GM23338 (cell line): ENCODE data around the gene ITPKA. TPM values are rescaled to one million over a fixed set of nuclear protein-coding genes. Genes with fewer than 3 reads are reported as not detected.
A peak's percentile ranks its signal among the peaks of the same experiment; 100 is the strongest.

Experiments used
- ATAC-seq: fragments of 200-7000 bp; cut with Tn5 transposase; 3 replicates; pipeline ENCODE4 v1.9.1; 2020
- DNase-seq: peaks from one replicate; pipeline ENCODE4 v3.0.0-alpha.2; 2015; ENCODE audit warnings: low spot score
- H2AFZ ChIP-seq: fragments of 200-600 bp; sonication (generic); 2 replicates; pipeline ENCODE4 v1.8.0; 2016; ENCODE audit warnings: antibody characterized with exemption, mild to moderate bottlenecking, moderate library complexity
- H3F3A ChIP-seq: fragments of 200-600 bp; sonication (generic); replicated peaks from 2 replicates; pipeline ENCODE4 v1.8.0; 2017; ENCODE audit warnings: antibody characterized with exemption, mixed run types, low read depth
- H3K27ac ChIP-seq: fragments of 200-600 bp; sonication (generic); 2 replicates; pipeline ENCODE4 v1.6.1; 2016; ENCODE audit warnings: low read depth
- H3K27me3 ChIP-seq: fragments of 200-600 bp; sonication (generic); 2 replicates; pipeline ENCODE4 v1.8.0; 2016; ENCODE audit warnings: mild to moderate bottlenecking, mixed run types, moderate library complexity; ENCODE audit not compliant: insufficient read depth
- H3K36me3 ChIP-seq: fragments of 200-600 bp; sonication (generic); 2 replicates; pipeline ENCODE4 v1.8.0; 2016; ENCODE audit warnings: mild to moderate bottlenecking; ENCODE audit not compliant: insufficient read depth
- H3K4me1 ChIP-seq: fragments of 200-600 bp; sonication (generic); 2 replicates; pipeline ENCODE4 v1.8.0; 2016; ENCODE audit warnings: mild to moderate bottlenecking, moderate library complexity; ENCODE audit not compliant: insufficient read depth
- H3K4me2 ChIP-seq: fragments of 200-600 bp; sonication (generic); 2 replicates; pipeline ENCODE4 v1.7.1; 2017; ENCODE audit warnings: mixed run types
- H3K4me3 ChIP-seq: fragments of 200-600 bp; sonication (generic); 2 replicates; pipeline ENCODE4 v1.6.1; 2016; ENCODE audit warnings: mixed run types
- H3K79me2 ChIP-seq: fragments of 200-600 bp; sonication (generic); replicated peaks from 2 replicates; pipeline ENCODE4 v1.8.0; 2017; ENCODE audit warnings: mild to moderate bottlenecking; ENCODE audit not compliant: insufficient read depth
- H3K9me2 ChIP-seq: fragments of 200-600 bp; sonication (generic); 2 replicates; pipeline ENCODE4 v1.8.0; 2017; ENCODE audit not compliant: insufficient read depth
- H4K20me1 ChIP-seq: fragments of 200-600 bp; sonication (generic); replicated peaks from 2 replicates; pipeline ENCODE4 v1.8.0; 2017; ENCODE audit warnings: mild to moderate bottlenecking; ENCODE audit not compliant: insufficient read depth
- H3K27ac Mint-ChIP-seq: 2 replicates; pipeline ENCODE4 v1.8.0; 2020; ENCODE audit warnings: inconsistent platforms, mild to moderate bottlenecking, moderate library complexity, mixed read lengths
- H3K27me3 Mint-ChIP-seq: 3 replicates; pipeline ENCODE4 v1.8.0; 2022; ENCODE audit warnings: low read depth, mild to moderate bottlenecking, moderate library complexity, mixed read lengths, inconsistent platforms; ENCODE audit not compliant: insufficient read depth, poor library complexity
- H3K36me3 Mint-ChIP-seq: 3 replicates; pipeline ENCODE4 v1.8.0; 2021; ENCODE audit warnings: low read depth, mild to moderate bottlenecking, inconsistent platforms, moderate library complexity, mixed read lengths
- H3K4me1 Mint-ChIP-seq: 3 replicates; pipeline ENCODE4 v1.8.0; 2020; ENCODE audit warnings: mild to moderate bottlenecking, inconsistent platforms, mixed read lengths
- H3K4me3 Mint-ChIP-seq: 3 replicates; pipeline ENCODE4 v1.8.0; 2021; ENCODE audit warnings: moderate library complexity, mild to moderate bottlenecking, inconsistent platforms, mixed read lengths
- H3K9me3 Mint-ChIP-seq: 3 replicates; pipeline ENCODE4 v1.8.0; 2020; ENCODE audit warnings: moderate library complexity, mild to moderate bottlenecking, inconsistent platforms, mixed read lengths
- CREB1 ChIP-seq: fragments of 250-450 bp; sonication (Bioruptor Pico); IDR thresholded peaks from 2 replicates; pipeline ENCODE4 v1.5.0; 2020; ENCODE audit warnings: low read depth, mild to moderate bottlenecking, moderate library complexity
- CTCF ChIP-seq, 2 experiments: fragments of 200-600 bp in 1 of 2; sonication (generic) in 1 of 2; conservative IDR thresholded peaks; 2 replicates each; pipeline versions ENCODE4 v1.5.1 to v1.6.1; 2016 to 2017; ENCODE audit warnings: antibody characterized with exemption in 2 of 2, low read depth in 2 of 2, mild to moderate bottlenecking in 2 of 2, moderate library complexity in 1 of 2
- EZH2 ChIP-seq: fragments of 200-600 bp; sonication (generic); IDR thresholded peaks from one replicate; pipeline ENCODE4 v1.8.0; 2017; ENCODE audit warnings: antibody characterized with exemption, mild to moderate bottlenecking, low read depth; ENCODE audit not compliant: unreplicated experiment
- EZH2phosphoT487 ChIP-seq: fragments of 200-600 bp; sonication (generic); IDR thresholded peaks from one replicate; pipeline ENCODE4 v1.8.1; 2018; ENCODE audit warnings: antibody characterized with exemption; ENCODE audit not compliant: unreplicated experiment
- JUNB ChIP-seq: IDR thresholded peaks from one replicate; pipeline ENCODE4 v1.6.1; 2016; ENCODE audit warnings: antibody characterized with exemption; ENCODE audit not compliant: unreplicated experiment
- POLR2AphosphoS5 ChIP-seq: IDR thresholded peaks from 2 replicates; pipeline ENCODE4 v1.6.1; 2016; ENCODE audit warnings: antibody characterized with exemption, low read depth
- STAT1 ChIP-seq: IDR thresholded peaks from one replicate; pipeline ENCODE4 v1.6.1; 2016; ENCODE audit warnings: antibody characterized with exemption; ENCODE audit not compliant: unreplicated experiment
- ZNF114 ChIP-seq: fragments of 250-450 bp; sonication (Bioruptor Pico); IDR thresholded peaks from 2 replicates; pipeline ENCODE4 v1.5.0; 2020; ENCODE audit warnings: mild to moderate bottlenecking, moderate library complexity
- ZNF331 ChIP-seq: fragments of 250-450 bp; sonication (Bioruptor Pico); IDR thresholded peaks from 2 replicates; pipeline ENCODE4 v1.5.0; 2020; ENCODE audit warnings: low read depth, mild to moderate bottlenecking, moderate library complexity
- ZNF462 ChIP-seq: fragments of 250-450 bp; sonication (Bioruptor Pico); IDR thresholded peaks from 2 replicates; pipeline ENCODE4 v1.5.0; 2020; ENCODE audit warnings: mild to moderate bottlenecking, moderate library complexity
- polyA plus RNA-seq: library from polyadenylated mRNA; unstranded; fragments of >200 nt; fragmentation: Nextera tagmentation; extraction: Ambion mirVana; gene quantifications from 2 replicates; pipeline ENCODE4 v1.2.1, GENCODE V29; 2016
- total RNA-seq: library from RNA; depleted of rRNA; stranded (reverse); fragments of >200 nt; shearing (Covaris generic); gene quantifications from 2 replicates; pipeline ENCODE4 v1.2.3, GENCODE V29; 2014

ITPKA gene
- total and polyA plus RNA-seq, 2 experiments from 2014 or later: 0.55 to 2.1 TPM

- H3K9me2 ChIP-seq: no peaks in the 10 kb centered on the region
- H3K4me1 ChIP-seq: no peaks in the 10 kb centered on the region
- H3F3A ChIP-seq: no peaks in the 10 kb centered on the region
- H3K4me3 Mint-ChIP-seq: no peak overlapping the region
- no peak overlapping the region for H3K4me2 ChIP-seq
- H2AFZ ChIP-seq: no peak overlapping the region
- no peaks in the 10 kb centered on the region for H4K20me1 ChIP-seq
- no peaks in the 10 kb centered on the region for H3K4me1 Mint-ChIP-seq
- H3K27ac ChIP-seq: no peak overlapping the region
- H3K27ac Mint-ChIP-seq: no peak overlapping the region
- H3K79me2 ChIP-seq: no peaks in the 10 kb centered on the region
- H3K27me3 ChIP-seq: peaks cover 15% of the 10 kb centered on the region
- DNase-seq (peak; percentile 34), ATAC-seq (peak; percentile 58)
- H3K4me3 ChIP-seq: no peak overlapping the region
- H3K36me3 Mint-ChIP-seq: peaks cover 10% of the 10 kb centered on the region; the same call in 2 of the 3 replicates
- no peaks in the 10 kb centered on the region for H3K9me3 Mint-ChIP-seq
- peaks cover 23% of the 10 kb centered on the region for H3K27me3 Mint-ChIP-seq
- TF ChIP-seq CREB1 (no peak), ZNF331 (no peak), JUNB (no peak), ZNF462 (no peak), CTCF (conservative IDR thresholded peaks at IDR 0.05; ENCODE audit: low read depth in 2 of 2) (no peak), STAT1 (no peak), EZH2 (no peak), EZH2phosphoT487 (no peak), POLR2AphosphoS5 (no peak), ZNF114 (CRISPR knock-in tag) (no peak)
- H3K36me3 ChIP-seq: no peaks in the 10 kb centered on the region
These were observed 7.4 kb upstream of the ITPKA start for GRCh38 chr15:41486286-41486685.
